Activated CD4-positive, CD25-positive, alpha-beta regulatory T cell treated with anti-CD3 and anti-CD28 coated beads, Interleukin-2, amount 50 U/mL, for 16 hours (primary cell): ENCODE measurements around the gene HNRNPH1.

Experiments used
- DNase-seq: peaks from one replicate; pipeline ENCODE4 v3.0.0-alpha.2; 2020; ENCODE audit warnings: low read depth, low spot score

The HNRNPH1 gene

DNA sequence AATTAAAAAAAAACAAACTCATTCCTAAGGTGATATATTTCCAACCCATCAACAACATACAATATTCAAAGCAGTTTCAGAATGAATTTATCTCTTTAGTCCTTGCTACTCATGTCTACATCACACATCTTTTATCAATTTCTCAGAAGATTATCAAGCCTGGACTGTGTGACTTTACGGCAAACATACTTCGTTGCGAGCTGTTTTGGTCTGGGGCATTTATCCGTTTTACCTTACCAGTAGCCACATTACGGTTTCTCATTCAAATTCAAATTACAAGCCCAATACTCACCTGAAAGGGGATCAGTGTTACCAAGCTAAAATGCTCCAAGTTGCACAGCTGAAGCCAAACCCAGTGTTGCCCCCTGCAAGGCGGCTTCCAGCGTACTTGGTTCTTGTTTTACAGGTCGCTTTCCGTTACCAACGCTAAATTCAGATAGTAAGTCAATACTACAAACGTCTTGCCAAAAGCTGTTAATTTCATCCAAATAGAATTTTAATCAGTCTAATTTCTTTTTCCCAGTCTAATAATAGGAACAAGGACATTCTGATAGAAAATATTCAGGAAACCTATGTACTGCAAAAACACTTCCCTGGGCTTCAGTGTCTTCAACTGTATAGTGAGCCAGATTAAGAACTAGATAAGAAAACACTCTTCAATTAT is 1.8 kb downstream of the HNRNPH1 start:
- DNase-seq = no peak

DNA sequence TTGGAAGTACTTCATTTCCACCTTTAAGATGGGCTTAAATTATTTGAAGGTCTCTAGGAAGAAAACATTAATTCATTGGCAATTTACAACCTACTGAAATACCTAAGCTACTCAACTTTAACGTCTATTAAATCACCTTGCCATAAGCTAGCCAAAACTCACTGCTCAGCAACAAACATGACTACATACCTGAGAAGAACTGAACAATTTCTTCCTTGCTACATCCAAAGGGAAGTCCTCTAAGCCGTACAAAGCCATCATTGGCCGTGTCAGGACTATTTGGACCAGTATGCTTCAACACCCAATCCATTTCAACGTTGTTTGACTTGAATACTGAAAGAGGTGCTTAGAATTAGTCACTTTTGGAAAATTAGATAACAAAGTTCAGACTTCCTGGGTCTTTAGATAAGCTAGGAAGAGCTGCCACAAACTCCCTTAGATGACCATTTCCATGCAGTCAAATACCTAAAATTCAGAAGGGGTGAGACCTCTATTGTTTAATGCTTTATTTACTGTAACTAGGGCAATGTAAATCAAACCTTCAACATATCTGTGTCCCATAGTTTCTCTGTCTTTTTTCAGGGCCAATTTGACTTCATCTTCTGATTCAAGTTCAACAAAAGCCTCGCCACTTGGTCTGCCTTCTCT is 2.6 kb downstream of the HNRNPH1 start:
- DNase-seq = no peak

DNA sequence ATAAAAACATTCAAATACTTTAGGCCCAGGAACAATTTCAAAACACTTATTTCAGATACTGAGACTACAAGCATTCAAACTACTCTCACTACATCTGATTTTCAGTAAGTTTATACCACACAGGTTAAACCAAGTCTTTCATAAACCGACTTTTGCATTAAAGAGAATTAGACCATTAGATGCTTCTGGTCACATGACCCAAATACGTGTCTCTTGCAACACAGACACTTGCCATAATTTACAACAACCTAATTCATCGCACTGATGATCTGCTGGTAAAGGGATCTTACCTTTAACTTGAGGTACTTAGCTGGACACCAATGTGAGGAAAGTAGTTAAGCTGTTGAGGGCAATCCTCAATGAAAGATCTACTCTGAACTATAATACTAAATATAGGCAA is 3.2 kb downstream of the HNRNPH1 start:
- DNase-seq = no peak

DNA sequence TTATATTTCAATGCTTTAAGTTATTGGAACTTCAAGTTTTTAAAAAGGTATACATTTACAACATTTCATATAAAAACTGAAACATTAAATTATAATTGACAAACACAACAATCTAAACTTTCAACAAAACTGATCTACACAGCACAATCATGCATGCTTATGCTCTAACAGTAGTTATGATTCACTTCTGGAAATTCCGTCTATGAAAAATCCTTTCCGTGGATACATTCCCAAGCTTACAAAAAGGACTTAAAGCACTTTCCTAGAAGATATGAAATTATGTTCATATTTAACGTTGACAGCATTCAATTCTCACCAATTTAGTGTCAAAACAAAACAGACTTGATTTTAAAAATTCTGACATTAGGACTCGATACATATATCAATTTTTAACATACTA is 3.7 kb downstream of the HNRNPH1 start:
- DNase-seq = no peak

DNA sequence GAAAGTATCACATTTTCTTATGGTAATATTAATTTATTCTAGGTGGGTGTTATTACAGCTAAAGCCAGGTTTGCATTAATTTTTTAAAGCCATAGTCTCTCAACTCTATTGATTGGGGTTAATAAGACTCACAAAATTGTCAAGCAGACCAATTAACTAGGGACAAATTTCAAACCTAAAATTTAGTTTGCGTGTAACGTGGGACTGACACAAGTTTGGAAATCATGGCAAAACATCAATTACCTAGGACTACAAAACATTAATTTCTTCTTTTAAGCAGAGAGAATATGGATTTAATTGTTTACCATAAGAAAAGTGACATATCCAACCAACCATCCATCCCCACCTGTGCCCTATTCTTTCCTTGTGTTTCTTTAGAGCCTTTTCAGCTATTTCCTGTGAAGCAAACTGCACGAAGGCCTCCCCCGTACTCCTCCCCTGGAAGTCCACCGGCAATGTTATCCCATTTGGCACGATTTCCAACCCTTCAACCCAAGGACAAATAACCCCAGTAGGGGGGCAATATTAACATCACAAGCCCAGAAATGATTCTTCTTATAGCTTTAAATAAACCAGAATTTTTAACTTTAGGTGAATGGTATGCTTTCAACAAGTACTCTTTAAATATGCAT is 4.4 kb downstream of the HNRNPH1 start:
- no peak for DNase-seq

DNA sequence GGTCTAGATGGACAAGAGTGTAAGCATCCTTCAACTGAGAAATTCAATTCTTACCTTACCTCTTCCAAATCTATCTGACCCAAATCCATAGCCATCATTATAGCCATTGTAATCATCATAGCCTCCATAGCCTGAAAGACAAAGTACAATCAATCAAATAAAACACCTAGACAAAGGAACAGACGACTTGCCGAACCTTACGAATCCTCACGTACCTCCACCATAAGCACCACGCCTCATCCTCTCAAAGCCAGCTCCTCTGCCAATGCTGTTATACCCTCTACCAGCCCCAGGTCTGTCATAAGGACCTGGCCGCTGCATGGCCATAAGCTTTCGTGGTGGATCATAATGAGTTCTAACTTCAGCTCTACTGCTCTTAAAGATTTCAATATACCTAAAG is 5.5 kb downstream of the HNRNPH1 start:
- no peak for DNase-seq

DNA sequence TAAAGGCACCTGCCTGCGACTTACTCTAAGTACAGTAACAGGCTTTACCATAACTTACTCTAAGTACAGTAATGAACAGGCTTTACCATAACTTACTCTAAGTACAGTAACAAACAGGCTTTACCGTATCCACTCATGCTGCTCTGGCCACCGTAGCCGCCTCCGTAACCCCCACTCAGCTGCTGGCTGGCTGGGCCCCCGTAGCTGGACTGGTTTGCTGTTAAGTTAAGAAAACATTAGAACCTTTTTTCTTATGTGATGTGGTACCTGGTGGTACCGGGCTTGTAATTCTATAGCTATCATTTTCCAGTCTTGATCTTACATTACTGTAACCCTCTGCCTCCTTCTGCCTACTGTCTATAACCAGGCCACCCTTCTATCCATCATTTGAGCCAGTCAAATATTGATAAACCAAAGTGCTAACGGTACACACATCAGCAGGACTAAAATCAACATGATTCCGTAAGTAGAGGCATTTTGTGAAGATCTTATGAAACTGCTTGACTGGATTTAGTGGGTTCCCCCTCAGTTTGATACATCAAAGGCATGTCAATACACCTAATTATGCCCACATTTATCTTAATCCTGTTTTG is 7.4 kb downstream of the HNRNPH1 start:
- no peak for DNase-seq

DNA sequence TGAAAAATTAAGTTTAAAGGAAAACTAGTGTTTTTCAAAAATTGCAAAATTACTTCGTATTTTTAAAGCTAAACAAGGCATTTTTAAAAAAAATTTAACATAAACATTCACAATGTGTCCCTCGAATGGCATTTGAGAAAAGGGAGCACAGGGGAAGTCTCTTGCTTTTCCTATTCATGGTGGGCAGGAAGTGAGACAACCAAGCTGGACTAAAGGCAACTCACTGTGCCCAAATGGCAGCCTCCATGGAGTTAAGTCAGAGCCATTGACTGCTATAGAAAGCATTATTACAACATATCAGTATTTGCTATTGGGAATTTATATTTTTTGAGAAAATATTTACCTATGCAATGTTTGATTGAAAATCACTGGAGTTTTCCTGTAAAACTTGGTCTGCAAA is 8.3 kb downstream of the HNRNPH1 start:
- no peak for DNase-seq

DNA sequence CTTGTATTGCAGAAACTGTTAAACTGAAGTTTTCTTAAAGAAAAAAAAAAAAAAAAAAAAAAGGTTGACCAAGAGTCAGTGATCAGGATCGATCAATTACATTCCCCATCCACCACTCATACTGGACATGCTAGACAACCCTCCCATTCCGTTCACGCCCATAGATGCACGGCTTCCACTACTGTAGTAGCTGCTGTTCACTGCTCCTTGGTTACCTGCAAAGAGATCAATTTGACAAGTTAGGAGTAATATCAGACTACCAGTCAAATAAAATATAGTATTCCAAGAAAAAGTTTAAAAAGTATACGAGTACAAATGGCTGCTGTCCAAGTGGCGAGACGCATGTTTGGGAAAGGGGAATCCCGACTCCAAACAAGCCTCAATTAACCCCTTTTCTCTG is 8.7 kb downstream of the HNRNPH1 start:
- no peak for DNase-seq

DNA sequence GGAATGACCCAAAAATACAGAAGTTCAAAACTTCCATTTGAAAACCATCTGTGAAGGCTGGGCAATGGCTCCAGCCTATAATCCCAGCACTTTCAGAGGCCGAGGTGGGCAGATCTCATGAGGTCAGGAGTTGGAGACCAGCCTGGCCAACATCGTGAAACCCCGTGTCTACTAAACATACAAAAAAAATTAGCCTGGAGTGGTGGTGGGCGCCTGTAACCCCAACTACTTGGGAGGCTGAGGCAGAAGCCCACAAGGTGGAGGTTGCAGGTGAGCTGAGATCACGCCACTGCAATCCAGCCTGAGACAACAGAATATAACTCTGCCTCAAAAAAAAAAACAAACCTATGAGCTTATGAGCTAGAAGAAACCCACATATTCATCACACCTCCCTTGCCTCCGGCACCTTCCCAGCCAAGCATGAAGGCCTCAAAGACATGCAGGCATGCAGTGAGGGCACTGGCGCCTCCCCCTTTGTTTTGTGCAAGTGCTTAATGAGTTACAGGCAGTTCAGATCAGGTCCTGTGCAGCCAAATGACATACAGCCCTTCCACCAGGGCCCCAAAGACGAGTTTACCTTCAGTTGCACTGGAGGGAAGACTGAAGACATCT is 9.9 kb downstream of the HNRNPH1 start:
- DNase-seq = no peak

DNA sequence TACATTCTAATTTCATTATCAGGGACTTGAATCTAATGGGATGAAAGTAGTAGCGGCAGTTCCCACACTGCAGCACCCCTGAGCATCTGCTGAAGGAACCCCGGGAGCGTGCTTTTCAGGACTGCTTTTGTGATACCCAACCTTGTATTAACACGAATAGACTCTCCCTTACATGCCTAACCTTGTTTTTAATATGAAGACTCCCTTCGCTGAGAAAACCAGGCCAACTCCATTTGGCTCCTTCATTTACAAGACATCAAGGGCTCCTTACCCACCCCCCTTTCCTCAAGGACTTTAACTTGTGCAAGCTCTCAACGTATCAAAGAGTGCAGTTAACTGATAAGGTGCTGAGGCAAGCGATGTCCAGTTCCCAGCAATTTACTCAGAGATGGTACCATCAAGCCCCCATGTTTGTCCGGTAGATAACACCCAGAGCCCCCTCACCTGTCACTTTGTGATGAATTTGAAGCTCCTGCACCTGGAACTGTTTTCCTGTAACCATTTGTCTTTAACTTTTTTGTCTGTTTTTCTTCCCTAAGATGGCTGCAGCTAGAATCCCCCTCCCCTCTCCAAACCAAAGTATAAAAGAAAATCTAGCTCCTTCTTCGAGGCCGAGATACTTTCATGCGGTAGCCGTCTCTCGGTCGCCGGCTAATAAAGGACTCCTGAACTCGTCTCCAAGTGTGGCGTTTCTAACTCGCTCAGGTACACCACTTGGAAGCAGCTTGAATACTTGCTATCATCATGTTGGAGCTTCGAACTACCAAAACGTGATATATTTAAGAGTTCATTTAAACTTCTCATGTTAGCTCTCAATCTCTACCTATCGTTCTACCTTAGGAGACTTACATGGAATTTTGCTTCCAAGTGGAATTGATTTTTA is 10.7 kb downstream of the HNRNPH1 start:
- DNase-seq = no peak

DNA sequence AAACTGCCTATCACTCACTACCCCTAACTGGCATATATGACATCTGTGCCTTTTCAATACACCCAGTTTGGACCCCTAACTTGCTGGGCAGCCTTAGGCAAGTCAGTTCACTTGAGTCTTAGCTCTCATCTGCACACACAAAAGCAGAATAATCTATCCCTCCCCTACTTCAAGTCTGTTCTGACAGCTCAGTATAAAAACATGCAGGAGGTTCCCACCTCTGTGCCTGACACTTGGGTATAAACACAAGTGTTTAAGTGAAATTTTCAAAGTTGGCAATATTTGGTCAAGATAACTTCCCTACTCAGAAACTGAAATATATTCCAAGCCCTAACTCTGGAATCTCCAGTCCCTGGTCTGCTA is 12.6 kb downstream of the HNRNPH1 start:
- DNase-seq = no peak

DNA sequence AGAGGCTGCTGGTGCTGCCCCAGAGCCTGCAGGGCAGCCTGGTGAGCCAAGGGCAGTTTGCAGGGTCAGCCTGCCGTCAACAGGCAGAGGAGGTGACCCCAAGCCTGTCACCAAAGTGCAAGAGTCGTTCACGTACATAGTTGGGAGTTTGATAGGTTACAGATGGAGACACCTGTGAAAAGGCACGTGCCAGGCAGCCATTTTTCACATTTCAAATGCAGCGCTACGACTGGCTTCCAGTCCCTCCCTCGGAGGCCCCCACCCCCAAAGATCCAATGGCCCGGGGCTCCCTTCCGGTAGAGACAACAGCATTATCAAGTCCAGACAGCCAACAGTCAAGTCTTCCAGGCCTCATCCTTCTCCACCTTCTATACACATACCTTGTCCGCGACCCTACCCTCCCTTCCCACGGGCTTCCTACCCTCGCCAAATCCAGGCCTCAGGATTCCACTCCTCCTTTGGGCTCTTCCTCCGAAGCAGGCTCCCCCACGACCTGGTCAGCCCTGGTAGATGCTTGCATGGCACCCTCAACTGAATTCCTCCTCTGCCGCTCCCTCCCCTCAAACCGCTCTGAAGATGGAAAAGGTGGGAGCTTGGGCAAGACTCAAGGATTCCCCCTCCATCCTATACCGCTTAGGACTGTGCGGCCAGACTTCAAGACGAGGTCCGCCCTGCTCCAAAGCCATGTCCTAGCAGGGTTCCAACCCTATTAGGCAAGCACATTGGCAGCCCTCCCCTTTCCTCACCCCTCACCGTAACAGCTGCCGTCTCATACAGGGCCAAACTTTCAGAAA is 13.2 kb downstream of the HNRNPH1 start:
- no peak for DNase-seq

DNA sequence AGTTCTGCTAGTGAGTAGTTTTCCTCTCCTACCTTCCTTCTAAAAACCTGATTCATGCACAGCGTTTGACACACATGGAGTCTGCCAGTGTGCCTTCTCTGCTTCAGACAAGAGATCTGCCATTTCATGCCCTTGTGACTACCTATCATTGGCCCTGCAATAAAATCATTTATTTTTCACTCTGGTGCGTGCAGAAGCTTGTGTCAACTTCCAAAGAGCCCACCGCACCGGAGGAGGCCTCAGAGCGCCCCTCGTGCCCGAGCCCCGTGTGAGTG is 13.7 kb downstream of the HNRNPH1 start:
- no peak for DNase-seq

DNA sequence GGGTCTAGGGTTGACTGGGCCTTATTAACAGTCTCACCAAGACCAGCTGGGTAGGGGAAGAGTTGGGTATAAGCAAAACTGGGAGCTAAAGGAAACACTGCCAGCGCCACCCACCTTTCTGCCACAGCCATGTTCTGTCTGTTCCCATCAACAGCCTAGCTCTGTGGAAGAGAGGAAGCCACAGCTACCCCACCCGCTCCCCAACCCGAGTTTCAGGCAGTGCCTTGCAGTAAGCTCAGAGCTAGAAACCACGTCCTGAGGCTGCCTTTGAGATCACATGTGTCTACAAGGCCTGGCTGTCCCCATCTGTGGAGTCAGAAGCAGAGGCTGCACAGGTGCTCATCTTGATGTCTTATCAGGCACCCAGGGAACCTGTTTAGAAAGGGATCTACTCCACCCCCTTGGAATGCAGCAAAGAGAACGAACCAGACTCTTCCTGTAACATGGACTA is 15.3 kb downstream of the HNRNPH1 start:
- DNase-seq = no peak

DNA sequence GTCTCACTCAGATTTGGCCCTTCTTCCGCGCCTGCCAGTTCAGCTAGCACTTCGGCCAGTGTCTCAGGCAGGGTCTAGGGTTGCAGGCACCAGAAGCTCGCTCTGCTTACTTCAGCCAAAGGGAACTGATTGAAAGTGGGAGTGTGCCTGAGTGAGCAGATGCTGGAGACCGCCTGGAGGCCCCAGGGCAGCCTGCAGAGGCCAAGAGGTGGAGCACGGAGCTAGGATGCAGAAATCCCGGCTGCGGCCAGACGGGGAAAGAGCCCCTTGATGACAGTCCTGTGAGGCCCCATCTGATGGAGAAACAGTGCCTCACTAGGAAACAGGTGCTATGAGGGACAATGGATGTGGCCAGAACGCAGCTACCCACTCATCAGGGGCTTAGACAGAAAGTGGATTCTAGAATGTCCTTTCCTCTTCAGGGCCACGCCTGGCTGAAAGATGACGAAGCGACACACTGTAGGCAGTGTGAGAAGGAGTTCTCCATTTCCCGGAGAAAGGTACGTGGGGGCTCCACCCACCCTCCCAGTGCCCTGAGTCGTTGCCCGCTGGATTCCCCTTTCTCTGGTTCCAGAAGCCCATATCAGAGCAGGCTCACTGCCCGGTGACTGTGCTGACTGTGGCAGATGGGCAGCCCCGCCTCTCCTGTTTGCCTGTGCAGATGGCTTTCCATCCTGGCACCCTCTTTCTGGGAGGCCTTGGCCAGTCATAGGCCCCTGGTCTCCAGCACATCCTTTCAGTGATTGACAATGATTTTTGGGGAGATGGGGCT is 16.1 kb downstream of the HNRNPH1 start:
- no peak for DNase-seq

DNA sequence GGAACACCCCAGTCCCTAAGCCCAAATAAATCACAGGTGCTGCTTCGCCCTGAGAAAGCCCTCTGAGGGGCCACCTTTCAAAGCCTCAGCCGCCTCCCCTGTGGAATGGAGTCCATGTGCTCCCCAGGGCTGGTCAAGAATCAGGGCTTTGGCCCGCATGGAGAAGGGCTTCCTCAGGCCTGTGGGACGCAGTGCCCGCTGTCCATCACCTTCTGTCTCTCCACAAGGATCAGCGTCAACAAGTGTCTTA is 16.6 kb downstream of the HNRNPH1 start:
- no peak for DNase-seq

DNA sequence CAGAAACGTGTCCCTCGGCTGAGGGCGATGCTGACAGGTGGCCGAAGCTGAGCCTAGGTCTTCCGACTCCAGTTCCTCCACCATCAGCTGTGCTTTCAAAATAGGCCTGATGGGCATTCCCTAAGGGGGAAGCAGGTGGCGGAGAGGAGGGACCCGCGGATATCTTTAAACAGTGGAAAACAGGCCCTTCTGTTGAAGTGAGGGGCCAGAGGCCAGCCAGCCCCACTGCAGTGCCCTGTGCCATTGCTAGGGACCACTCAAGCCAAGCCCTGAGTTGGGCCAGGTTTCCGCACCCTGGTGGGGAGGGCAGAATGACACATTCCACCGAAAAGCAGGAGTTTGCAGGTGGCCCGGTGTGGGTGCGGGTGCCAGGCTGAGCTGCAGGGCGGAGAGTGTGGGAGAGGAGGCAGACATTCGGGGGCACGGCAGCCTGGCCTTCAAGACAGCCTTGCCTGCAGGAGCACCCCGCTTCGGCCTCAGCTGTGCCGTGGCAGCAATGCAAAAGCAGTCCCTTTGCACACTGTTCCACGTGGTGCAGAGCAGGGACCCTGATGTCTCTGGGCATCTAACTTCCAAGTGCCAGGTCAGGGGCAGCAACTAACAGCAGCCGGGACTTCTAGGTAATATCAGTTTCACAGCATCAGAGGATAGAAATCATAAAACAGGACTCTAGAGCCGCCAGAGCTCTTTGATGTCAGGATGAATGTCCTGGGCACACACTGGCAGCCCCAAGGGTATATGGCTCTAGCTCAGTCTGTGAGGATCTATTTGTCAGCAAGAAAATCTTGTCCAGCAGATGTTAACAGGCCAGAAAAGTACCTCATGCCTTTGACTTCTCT is 17.2 kb downstream of the HNRNPH1 start:
- DNase-seq = no peak

DNA sequence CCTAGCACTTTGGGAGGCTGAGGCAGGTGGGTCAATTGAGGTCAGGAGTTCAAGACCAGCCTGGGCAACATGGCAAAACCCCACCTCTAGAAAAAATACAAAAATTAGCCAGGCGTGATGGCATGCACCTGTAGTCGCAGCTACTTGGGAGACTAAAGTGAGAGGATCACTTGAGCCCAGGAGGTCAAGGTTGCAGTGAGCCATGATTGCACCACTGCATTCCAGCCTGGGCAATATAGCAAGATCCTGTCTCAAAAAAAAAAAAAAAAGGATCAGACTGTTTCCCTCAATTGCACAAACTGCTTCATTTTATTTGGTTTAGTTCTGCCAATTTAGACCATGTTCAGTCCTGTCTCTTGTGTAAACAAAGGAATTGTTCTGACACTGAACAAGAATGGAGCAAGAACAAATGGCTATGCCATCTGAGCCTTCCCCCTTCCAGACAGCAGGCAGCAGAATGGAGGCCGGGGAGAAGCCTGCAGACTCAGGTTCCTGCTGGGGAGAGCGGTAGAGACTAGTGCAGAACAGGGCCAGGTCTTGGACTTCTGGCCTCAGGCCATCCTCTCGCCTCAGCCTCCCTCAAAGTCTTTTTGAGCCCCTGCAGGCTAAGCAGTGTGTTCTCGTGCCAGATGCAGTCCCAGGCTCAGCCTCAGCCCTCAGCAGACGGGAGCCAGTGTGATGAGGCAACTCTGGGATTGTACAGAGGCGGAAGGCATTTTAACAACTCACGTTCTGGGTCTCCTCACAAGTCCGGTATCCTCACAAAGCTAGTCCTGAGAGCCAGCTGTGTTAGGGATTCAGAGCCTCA is 18.2 kb downstream of the HNRNPH1 start:
- no peak for DNase-seq
